ENCODE data around the gene HAAO. TPM values are rescaled to one million over a fixed set of nuclear protein-coding genes. Genes with fewer than 3 reads are reported as not detected.
A peak's percentile ranks its signal among the peaks of the same experiment; 100 is the strongest.

Gene HAAO
- total and polyA plus RNA-seq, 7 donors, result 0.78 to 4.9 (median 0.93) TPM

DNA sequence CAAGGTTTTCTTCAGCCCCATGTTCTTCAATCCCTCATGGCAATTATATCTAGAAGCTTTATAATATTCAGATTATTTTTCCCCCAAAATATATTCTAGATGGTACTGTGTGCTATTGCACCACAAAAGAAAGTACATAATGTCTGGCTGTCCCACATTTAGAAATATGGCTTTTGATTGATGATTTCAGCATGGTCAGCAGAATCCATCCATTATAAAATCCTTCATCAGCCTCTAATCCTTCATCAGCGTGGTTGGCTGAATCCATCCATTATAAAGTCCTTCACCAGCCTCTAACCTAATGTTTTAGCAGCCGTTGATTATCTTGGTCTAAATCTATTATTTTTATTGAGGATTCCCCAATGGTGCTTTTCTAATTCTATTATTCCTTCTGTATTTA, 23.3 kb upstream of the HAAO start:
- DNase-seq (no peak), ATAC-seq (no peak)
- Histone ChIP-seq H3K36me3 (ENCODE audit: insufficient read depth in 1 of 2, low read depth in 1 of 2) (no peaks in the 10 kb centered on the region), H3K27ac (no peak overlapping the region), H3K9me3 (no peaks in the 10 kb centered on the region), H3K4me1 (no peaks in the 10 kb centered on the region), H3K4me3 (no peak overlapping the region), H3K27me3 (ENCODE audit: insufficient read depth in 3 of 3, low read length in 2 of 3) (no peaks in the 10 kb centered on the region)
- intact Hi-C loops (cut with DNase I), result no loop called here
- 38 to 75% (median 61%) methylated on average over 2 of the region's 2 CpGs for WGBS, 3 donors
- no peak for TF ChIP-seq CTCF (IDR thresholded peaks at IDR 0.05)

GRCh38 chr2:42813763-42814162, 21.4 kb upstream of the HAAO start:
- H3K27me3 ChIP-seq (ENCODE audit: insufficient read depth in 3 of 3, low read length in 2 of 3), result no peaks in the 10 kb centered on the region
- no peak for ATAC-seq
- no peak for TF ChIP-seq CTCF (IDR thresholded peaks at IDR 0.05)
- no peak overlapping the region for H3K4me3 ChIP-seq
- intact Hi-C loops (cut with DNase I), result no loop called here
- H3K4me1 ChIP-seq, result no peaks in the 10 kb centered on the region
- H3K9me3 ChIP-seq, result no peaks in the 10 kb centered on the region
- no peak for DNase-seq
- 89 to 95% (median 91%) methylated on average over 2 of the region's 2 CpGs for WGBS, 3 donors
- H3K36me3 ChIP-seq (ENCODE audit: insufficient read depth in 1 of 2, low read depth in 1 of 2), result no peaks in the 10 kb centered on the region
- no peak overlapping the region for H3K27ac ChIP-seq

DNA sequence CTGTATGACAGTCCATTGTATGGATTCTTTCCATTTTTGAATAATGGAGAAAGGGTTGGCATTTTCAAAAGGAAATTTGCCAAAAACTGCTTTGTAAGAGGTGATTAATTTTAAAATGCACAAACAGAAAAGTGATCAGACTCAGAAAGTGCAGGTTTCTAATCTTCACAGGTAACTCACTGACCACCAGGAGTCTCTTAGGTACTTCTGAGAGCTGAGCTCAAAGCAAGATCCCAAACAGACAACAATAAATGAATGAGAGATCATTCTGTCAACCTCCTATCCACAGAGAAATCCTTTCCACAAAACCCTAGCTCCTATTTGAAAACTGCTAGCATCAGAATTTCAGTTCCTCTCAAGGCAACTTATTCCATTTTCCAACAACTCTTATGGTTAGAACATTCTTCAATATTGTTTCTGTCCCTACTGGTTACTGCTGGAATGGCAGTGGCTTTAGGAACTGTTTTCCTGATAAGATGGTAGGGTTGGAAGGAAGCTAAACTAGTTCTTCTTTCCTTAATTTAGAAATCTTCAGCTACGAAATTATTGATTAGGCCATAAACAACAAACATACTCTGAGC, 20.6 kb upstream of the HAAO start:
- H3K4me3 ChIP-seq, result no peak overlapping the region
- intact Hi-C loops (cut with DNase I), result no loop called here
- ATAC-seq (no peak), DNase-seq (no peak)
- no peaks in the 10 kb centered on the region for H3K36me3 ChIP-seq (ENCODE audit: insufficient read depth in 1 of 2, low read depth in 1 of 2)
- 0 to 55% (median 48%) methylated on average over 1 of the region's 1 CpG for WGBS, 3 donors
- no peaks in the 10 kb centered on the region for H3K4me1 ChIP-seq
- H3K27me3 ChIP-seq (ENCODE audit: insufficient read depth in 3 of 3, low read length in 2 of 3), result no peaks in the 10 kb centered on the region
- TF ChIP-seq CTCF (IDR thresholded peaks at IDR 0.05), result peak; percentile 48
- H3K27ac ChIP-seq, result no peak overlapping the region
- H3K9me3 ChIP-seq, result no peaks in the 10 kb centered on the region

DNA sequence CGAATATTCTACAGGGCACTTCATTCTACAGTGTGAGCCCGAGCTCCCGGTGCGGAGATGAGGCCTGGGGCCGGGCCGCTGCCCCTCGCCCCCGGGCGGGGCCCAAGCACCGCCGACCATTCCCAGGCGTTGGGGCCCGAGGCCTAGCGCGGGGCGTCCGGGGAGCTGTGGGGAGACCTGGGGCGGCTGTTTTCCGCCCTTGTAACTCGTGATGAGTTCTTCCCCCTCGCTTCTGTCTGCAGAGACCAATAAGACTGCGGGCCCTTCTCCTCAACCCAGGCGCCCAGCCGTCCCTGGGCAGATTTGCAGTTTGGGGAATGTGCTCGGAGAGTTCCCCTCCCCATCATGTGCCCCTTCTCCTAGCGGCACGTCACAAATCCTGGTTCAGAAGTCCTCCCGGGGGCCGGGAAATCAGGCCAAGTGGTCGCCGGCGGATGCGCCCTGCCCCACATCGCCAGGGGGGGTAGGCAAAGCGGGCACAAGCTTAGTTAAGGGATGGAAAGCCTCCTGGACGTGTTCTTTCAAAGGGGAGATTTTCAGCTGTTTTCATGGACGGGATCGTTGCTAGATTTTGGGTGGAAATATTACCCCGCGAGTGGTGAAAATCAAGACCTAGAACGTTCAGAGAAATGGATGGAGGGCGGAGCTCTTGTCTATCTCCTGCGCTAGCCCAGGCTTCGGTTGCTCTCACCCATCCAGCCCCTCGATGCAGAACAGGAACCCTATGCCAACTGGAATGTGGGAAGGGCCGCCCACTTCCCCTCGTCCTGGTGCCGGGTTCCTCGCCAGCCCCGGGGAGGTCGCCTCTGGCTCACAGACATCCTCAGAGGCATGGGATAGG, 18.8 kb upstream of the HAAO start:
- H3K4me3 ChIP-seq, result peak overlapping the region; percentile 82
- DNase-seq (peak; percentile 55 to 78), ATAC-seq (peak in 3 of 4 donors; percentile 19 to 39 (median 23))
- no peaks in the 10 kb centered on the region for H3K4me1 ChIP-seq
- WGBS, 3 donors, result 3 to 7% (median 4%) methylated on average over 43 to 51 of the region's 51 CpGs
- intact Hi-C loops (cut with DNase I), result no loop called here
- no peaks in the 10 kb centered on the region for H3K9me3 ChIP-seq
- peak overlapping the region; percentile 99 for H3K27ac ChIP-seq
- TF ChIP-seq CTCF (IDR thresholded peaks at IDR 0.05), result no peak
- H3K27me3 ChIP-seq (ENCODE audit: insufficient read depth in 3 of 3, low read length in 2 of 3), result no peaks in the 10 kb centered on the region
- H3K36me3 ChIP-seq (ENCODE audit: insufficient read depth in 1 of 2, low read depth in 1 of 2), result no peaks in the 10 kb centered on the region
